Upper lobe of left lung (tissue), 4 donors: ENCODE results near the gene CDC42BPA.
"Not testable (repeated sequence)": the region's sequence is repeated elsewhere in the genome, so short reads cannot be mapped to it uniquely, and the experiment has no call there.

ENCODE experiments used
- CTCF ChIP-seq, 6 experiments: fragments of 450-650 bp in 4 of 6; fragments of 200-600 bp in 2 of 6; sonication (generic) in 2 of 6; IDR thresholded peaks; one replicate each; pipeline ENCODE4 v1.5.1; 2016 to 2019; ENCODE audit warnings: antibody characterized with exemption in 6 of 6
- POLR2AphosphoS5 ChIP-seq, 2 donors: sonication (generic); formaldehyde crosslinking; IDR thresholded peaks; one replicate each; pipeline ENCODE4 v1.5.1; 2017; ENCODE audit warnings: antibody characterized with exemption in 2 of 2

GRCh38 chr1:226955857-226956256 lies 362.4 kb downstream of the CDC42BPA start:
- TF ChIP-seq CTCF, POLR2AphosphoS5 (IDR thresholded peaks at IDR 0.05): not testable (repeated sequence)
